HG02623 (cell line): Measurements from ENCODE around the gene DNAL4.

Experiments used
- ATAC-seq: cut with Tn5 transposase; IDR thresholded peaks from one replicate; pipeline ENCODE4 v1.9.1; 2021; ENCODE audit warnings: moderate library complexity; ENCODE audit not compliant: unreplicated experiment

DNAL4 gene

DNA sequence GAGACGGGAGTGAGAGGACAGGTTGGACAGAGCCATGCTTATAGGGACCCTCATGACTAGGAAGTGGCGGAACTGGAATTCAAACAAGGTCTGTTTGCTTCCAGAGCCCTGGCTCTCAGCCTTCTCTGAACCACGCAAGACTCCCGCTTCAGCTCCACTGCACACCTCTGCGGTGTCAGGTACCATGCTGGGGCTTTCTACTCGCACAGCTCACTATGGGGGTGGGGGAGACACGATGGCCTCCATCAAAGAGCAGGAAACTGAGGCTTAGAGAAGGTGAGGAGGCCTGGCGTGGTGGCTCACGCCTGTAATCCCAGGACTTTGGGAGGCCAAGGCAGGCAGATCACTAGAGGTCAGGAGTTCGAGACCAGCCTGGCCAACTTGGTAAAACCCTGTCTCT is 52.4 kb downstream of the DNAL4 start:
- no peak for ATAC-seq

DNA sequence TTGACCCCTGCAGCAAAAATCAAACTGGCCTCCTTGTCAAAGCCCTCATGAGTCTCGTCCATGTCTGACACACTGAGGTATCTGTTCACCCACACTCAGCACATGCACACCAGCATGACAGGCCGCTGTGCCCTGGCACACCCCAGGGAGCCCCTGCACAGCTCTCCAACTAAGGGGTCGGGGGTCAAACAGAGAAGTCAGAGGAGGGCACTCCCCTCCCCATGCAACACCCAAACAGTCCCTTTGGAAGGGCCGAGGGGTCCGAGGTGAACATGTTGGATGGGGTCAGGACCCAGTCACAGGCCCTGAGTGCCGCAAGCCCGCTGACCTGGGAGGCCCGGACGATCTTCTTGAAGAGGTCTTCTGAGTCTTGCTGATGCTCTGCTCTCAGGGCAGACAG is 52.8 kb downstream of the DNAL4 start:
- ATAC-seq, result no peak

DNA sequence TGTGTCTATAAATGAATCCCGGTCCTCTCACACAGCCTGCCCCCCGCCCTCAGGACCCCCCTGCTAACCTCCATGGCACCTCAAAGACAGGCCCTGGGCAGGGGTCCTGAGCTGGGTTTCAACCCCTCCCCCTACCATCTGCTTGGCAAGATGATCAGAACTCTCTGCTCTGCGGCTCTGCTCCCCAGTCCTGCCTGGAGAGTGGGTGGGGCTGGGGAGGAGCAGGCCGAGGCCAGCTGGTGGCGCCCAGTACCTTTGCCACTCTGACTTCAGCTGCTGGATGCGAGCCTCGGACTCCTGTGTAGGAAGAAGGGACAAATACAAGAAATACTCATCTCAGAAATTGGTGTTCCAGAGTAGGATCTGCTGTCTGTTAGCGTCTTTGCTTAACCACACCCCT is 53.2 kb downstream of the DNAL4 start:
- no peak for ATAC-seq

DNA sequence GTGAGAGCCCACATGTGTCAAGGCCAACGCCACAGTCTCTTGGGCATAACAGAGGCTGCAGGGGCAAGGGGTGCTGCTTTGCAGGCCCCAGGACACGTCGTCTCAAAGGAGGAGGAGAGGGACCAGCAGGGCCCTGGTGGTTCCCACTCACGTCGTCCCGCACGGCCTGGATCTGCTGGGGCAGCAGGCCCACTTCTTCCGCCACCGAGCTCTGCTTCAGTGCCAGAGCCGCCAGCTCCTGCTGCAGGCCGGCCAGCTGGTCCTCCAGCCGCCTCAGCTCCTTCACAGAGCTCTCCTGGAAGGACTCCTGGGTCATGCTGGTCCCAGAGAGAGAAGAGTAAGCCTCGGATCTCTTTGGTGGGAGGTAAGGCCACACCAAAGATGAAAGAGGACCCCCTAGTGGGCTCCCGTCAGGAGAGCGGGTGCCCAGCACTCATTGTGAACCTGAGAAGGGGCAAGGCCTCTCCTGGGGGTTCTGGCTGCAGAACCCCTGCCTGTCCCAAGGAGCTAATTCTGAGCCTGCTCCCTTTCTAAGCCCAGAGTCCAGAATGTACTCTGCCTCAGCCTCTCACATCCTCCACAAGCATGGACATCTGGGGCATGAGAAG is 53.7 kb downstream of the DNAL4 start:
- no peak for ATAC-seq

DNA sequence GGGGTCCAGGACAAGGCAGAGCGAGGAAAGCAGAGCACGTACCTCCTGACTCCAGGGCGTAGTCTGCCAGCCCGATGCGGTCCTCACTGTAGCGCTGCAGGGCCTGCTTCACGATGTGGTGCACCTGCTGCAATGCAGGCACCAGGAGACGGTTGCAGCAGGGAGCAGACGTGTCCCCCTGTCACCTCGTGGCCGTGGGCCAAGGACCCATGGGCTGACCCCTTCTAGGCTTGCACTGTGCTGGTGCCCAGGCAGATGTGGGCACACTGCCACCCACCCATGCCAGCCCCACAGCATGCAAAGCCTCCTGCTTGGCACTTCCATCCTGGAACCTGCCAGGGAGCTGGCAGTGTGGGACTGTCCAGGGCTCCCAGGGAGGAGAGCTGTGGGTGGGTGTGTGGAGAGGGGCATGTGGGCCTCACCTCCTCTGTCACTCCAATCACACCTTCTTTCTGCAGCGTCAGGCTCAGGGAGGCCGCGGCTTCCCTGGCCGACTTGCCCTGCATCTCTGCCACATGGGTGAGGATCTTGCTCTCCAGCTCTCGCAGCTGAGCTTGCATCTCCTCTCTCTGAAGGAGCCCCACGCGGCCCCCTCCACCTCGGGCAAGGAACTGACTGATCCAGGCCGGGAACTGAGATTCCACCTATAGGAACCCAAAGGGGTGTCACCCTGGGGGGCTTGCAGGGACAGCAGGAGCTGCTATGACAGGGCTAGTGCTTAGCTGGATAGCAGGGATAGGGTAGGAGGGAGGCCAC is 54.5 kb downstream of the DNAL4 start:
- no peak for ATAC-seq

DNA sequence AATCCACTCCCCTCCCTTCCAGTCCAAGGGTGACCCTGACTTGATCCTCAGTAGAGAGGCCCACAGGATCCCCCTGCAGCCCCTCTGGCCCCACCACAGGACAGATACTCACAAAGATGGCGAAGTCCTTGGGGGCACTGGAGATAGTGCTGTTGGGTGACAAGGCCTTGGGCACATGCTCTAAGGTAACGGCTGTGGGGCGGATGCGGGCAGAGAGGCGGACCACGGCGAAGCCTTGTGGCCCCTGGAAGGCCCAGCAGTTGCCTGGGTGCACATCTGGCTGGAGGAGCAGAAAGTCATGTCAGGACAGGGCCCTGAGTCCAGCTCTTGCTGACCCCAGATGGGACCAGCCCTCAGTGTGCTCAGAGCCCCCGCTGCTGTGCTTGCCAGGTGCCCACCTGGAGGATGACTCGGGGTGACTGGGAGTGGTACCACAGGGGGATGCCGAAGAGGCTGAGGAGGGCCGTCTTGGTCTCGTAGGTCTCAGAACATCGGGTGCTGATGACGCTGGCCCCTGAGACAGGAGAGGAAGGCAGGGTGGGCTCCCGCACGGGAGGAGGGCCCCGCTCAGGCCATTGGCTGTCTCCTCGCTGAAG is 55.4 kb downstream of the DNAL4 start:
- ATAC-seq, result no peak

DNA sequence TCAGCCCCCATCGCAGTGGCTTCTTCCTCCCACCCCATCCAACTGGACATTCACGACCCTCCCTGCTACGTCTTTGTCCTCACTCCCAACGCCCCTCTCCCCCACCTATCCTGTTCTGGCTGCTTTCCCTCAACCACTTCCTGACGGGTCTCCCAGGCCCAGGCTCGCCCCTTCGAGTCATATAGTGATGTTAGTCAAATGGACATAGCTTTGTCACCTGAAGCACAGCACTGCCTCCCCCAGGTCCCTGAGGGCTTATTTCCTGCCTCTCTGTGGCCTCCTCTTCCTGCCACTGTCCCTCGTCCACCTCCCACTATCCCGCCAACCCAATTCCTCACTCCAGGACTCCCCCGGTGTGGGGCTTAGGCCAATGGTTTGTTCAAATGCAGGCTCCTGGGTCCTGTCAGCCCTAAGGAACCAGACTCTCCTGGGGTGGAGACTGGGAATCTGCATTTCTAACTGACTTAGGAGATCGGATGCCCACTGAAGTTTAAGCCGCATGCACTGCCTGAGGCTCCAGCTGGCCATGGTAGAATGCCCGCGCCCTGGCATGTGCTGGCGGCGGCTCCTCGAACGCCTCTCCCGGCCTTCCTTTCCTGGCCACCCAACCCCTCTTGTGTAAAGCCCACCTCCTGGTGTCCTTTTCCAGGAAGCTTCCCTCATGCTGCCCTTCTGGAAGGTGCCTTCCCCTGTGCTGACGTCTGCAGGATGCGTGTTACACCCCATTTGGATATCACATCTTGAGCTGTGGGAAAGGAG is 56.5 kb downstream of the DNAL4 start:
- no peak for ATAC-seq

DNA sequence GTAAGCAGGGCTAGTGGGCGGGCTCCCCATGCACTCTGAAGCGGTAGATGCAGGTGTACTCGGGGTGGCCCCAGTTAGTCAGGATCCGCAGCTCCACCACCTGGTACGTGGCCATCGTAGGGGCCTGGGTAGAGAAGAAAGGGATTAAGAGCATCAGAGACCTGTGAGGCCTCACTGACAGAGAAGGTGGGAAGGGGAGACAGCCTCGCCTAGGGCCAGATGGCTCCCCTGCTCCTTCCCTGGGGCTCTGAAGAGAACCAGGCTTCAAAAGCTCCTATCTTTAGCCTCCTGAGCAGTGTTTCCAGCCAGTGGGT is 57.7 kb downstream of the DNAL4 start:
- no peak for ATAC-seq

DNA sequence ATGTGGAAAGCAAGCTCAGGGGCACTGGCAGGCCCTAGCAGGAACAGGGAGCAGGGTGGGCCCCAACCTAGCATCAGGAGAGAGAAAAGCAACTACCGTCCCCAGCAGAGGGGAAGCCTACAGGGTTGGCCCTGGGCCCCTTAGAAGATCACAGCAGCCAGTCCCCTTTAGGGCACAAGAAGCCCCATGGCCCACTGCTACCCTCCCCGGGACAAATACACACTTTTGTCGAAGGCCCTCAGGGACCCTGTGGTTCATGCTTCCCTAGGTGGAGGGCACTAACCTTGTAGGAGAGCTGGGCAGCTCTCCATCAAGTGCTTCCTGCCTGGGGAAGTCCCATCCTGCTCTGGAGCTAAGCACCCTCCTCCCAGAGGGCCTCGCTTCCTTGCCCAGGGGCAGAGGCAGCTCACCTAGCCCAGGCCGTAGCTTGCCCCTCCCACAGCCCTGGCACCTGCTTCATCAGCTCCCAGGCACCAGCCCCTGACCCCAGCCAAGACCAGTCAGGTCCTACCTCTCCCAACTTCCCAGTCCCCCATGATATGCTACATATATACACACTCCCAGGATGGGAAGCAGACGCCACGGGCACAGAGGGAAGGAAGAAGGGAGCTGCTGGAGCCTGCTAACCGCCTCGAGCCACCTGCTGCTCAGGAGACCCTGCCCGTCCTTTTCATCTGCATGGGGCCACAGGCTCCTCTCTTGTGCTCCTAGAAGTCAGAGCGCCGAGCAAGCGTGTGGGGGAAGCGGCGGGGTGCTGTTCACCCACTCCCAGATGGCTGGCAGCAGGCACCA is 58.3 kb downstream of the DNAL4 start:
- ATAC-seq, result no peak

DNA sequence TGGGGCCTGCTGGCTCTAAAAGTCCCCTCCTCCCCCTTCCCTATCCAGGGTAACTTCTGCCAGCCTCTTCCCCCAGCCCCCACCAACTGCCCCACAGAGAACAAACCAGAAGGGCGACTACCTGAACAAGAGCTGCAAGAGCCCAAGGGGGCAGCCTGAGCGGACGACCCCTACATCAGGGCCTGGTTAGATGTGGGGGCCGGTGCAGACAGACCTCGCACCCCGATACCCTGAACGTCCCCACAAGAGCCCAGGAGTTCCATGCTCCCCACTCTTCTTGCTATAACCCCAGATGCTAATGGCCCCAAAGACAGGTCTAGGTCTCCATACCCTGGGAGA is 58.8 kb downstream of the DNAL4 start:
- ATAC-seq, result no peak

DNA sequence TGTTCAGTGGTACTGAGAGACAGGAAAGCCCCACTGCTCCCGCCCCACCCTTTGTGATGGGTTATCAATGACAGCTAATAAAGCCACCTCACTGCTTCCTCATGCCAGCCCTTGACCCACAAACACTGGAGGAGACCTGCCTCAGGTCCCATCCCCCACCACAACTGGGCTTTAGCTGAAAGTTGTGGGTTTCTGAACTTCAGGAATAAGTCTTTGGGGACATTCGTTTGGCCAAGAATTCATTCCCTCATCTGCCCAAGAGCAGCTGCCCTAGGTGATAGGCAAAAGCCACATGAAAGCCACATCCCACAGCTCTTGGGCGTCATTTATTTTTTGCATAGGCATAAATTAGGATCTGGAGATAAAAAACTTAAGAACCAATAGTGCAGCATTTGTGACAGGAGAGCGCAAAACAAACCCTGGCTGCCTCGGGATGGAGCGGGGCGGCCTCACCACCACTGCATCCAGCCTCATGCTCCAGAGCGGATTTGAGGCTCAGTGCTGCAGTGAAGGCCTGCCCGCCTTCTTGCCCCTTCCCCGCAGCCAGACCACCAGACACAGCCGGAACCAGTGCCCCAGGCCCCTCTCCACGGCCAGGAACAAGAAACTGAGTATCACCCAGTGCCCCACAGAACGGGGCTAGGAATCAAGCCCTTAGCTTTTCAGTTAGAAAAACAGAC is 59.4 kb downstream of the DNAL4 start:
- ATAC-seq, result no peak

DNA sequence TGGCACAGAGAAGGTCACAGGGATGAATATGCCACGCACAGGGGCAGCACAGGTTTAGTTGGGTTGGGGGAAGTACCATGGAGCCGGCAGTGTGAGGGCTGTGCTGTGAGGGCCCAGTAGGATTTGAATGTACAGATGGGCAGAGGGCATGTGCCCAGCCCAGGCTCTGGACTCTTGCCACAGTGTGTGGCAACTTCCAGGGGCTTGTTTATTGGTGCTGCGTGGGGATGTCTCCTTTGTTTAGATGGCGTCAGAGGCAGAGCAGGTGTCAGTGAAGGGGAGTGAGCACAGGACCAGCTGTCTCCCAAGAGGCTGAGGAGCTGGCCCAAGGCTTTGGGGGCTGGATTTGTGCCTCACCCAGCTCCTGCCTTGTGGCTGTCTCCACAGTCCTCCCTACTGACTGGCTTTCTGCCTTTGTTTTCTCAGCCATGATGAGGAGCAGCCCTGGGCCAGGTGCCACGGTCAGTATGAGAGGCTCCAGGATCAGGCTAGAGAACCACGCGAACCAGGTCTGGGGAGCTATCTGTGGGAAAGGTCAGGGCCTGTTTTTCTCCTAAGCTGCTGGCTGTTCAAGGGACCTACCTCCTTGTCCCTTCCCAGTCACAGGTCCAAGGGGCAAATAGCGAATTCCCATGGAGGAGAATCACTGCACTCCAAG is 60.1 kb downstream of the DNAL4 start:
- no peak for ATAC-seq

DNA sequence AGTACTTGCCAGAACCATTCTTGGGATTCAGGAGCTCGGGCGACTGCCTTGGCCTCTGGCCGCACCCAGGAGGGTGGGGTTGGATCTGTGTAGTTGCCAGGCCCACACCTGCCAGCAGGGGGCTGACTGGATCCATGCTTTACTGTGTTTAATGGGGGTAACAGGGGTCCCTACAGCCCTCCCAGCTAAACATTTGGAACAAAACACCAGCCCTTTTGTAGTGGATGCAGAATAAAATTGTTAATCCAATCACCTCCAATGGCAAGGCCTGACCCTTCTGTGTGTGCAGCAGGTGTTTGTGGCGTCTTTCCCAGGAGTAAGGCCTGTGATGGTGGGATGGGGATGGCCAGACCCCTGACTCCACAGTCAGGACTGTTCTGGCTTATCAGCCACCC is 60.6 kb downstream of the DNAL4 start:
- no peak for ATAC-seq

DNA sequence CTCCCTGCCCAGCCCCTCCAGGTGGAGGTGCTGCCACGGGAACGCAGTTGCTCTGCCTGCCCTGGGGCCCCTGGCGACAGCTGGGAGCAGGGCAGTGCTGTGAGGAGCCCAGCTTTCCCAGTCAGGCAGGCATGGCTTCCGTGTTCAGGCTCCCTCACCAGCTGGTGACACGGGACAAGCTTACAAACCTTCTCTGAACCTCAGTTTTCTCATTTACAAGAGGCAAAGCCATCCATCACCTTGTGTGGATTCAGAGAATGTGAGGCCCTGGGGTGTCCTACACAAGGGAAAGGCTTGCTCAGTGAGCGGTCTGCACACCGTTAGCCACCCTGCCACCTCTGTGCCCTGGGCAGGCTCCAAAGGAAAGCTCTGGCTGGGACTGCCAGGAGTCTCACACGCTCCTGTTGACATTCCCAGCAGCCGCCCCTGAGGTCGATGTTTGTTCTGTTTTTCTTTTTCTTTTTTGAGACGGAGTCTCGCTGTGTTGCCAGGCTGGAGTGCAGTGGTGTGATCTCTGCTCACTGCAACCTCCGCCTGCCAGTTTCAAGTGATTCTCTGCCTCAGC is 61.6 kb downstream of the DNAL4 start:
- ATAC-seq, result no peak

DNA sequence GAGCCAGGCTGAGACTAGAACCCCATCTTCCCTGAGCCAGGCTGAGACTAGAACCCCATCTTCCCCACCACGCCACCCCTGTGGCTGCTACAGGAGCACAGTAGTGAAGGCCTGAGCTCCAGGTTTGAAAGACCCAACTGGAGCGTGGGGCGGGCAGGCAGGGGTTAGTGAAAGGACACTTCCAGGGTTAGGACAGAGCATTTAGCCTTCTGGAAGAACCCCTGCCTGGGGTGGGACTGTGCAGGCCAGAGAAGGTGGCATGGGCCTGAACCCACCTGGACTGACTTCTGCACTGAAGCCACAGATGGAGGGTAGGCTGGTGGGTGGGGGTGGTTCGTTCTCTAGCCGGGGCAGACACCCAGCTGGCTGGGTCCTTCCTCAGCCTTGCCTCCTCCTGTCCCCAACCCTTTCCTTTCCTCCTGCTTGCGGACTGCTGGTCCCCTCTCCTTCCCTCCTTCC is 62.2 kb downstream of the DNAL4 start:
- ATAC-seq, result no peak

DNA sequence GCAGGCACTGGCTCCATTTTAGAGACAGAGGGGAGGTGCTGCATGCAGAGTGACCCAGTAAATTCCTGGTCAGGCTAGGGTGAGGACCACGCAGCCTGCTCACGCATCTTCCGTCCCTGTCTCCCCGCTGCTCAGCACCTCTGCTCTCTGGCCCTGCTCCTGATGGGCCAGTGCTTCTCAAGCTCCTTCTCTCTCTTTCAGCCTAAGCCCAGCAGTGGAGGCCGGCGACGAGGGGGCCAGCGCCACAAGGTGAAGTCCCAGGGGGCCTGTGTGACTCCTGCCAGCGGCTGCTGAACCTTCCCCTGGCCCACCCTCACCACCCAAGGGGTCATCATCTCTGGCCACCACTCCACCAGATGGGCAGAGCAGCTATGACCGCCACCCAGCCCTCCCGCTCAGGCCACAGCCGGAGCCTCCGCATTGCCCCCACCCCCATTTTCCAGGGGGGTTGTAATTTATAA is 63.5 kb downstream of the DNAL4 start:
- ATAC-seq, result no peak

DNA sequence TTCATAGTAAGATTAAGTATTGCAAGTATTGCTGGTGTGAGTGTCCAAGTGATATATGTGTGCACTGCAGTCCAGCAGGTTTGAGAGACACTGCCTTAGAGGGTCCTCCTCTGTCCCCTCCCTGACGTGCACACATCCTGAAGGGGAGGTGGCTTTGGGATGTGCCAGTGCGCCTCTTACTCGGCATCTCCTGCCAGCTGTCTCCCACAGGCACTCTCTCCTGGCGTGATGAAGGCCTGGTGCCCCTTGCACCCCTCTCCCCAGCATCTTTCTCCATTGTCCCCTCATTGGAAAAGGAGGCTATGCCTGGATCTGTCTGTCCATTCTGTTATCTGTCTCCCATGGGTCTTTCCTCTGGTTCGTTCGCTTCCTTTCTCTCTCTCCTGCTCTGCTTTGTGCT is 64.0 kb downstream of the DNAL4 start:
- no peak for ATAC-seq

DNA sequence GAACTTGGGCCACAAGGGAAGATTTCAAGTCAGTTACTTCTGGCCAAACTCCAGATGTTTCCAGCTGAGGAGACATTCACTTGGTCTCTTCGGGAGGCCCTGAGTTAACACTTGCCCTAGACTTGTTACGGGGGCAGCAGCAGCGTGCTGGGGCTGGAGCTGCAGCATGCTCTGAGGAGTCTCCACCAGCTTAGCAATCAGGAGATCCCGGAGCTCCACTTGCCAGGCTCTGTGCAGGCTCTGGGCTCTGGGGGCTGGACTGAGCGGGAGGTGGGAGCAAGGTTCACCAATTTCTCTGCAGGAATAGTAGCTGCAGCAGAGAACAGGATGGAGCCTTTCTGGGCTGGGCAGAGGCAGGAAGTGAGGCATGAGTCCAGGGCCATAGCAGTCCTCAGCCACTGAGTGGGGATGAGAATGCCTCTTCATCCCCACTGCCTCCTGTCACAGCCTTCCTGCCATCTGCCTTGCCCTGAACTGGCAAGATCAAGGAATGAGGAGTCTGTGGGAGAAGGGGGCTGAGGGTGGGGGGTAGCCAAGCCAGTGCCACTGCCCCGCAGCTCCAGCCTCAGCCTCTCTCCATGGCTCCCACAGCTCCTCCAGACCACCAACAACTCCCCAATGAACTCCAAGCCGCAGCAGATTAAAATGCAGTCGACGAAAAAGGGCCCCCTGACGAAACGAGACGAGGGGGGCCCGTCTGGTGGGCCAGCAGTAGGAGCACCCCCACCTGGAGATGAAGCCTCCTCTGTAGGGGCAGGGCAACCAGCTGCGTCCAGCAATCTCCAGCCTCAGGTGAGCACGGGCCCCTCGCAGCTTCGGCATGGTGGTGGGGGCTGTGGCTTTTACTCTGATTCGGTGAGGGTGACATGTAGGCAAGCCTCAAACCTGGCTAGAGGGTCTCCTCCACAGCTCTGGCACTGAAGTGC is 64.8 kb downstream of the DNAL4 start:
- no peak for ATAC-seq
